GM23338 (cell line): Measurements from ENCODE around the gene SIX6. TPM values are rescaled to one million over a fixed set of nuclear protein-coding genes. Genes with fewer than 3 reads are reported as not detected.

Experiments used
- ATAC-seq: fragments of 200-7000 bp; cut with Tn5 transposase; 3 replicates; pipeline ENCODE4 v1.9.1; 2020
- DNase-seq: peaks from one replicate; pipeline ENCODE4 v3.0.0-alpha.2; 2015; ENCODE audit warnings: low spot score
- H2AFZ ChIP-seq: fragments of 200-600 bp; sonication (generic); 2 replicates; pipeline ENCODE4 v1.8.0; 2016; ENCODE audit warnings: antibody characterized with exemption, mild to moderate bottlenecking, moderate library complexity
- H3F3A ChIP-seq: fragments of 200-600 bp; sonication (generic); replicated peaks from 2 replicates; pipeline ENCODE4 v1.8.0; 2017; ENCODE audit warnings: antibody characterized with exemption, mixed run types, low read depth
- H3K27ac ChIP-seq: fragments of 200-600 bp; sonication (generic); 2 replicates; pipeline ENCODE4 v1.6.1; 2016; ENCODE audit warnings: low read depth
- H3K27me3 ChIP-seq: fragments of 200-600 bp; sonication (generic); 2 replicates; pipeline ENCODE4 v1.8.0; 2016; ENCODE audit warnings: mild to moderate bottlenecking, mixed run types, moderate library complexity; ENCODE audit not compliant: insufficient read depth
- H3K36me3 ChIP-seq: fragments of 200-600 bp; sonication (generic); 2 replicates; pipeline ENCODE4 v1.8.0; 2016; ENCODE audit warnings: mild to moderate bottlenecking; ENCODE audit not compliant: insufficient read depth
- H3K4me1 ChIP-seq: fragments of 200-600 bp; sonication (generic); 2 replicates; pipeline ENCODE4 v1.8.0; 2016; ENCODE audit warnings: mild to moderate bottlenecking, moderate library complexity; ENCODE audit not compliant: insufficient read depth
- H3K4me2 ChIP-seq: fragments of 200-600 bp; sonication (generic); 2 replicates; pipeline ENCODE4 v1.7.1; 2017; ENCODE audit warnings: mixed run types
- H3K4me3 ChIP-seq: fragments of 200-600 bp; sonication (generic); 2 replicates; pipeline ENCODE4 v1.6.1; 2016; ENCODE audit warnings: mixed run types
- H3K79me2 ChIP-seq: fragments of 200-600 bp; sonication (generic); replicated peaks from 2 replicates; pipeline ENCODE4 v1.8.0; 2017; ENCODE audit warnings: mild to moderate bottlenecking; ENCODE audit not compliant: insufficient read depth
- H3K9me2 ChIP-seq: fragments of 200-600 bp; sonication (generic); 2 replicates; pipeline ENCODE4 v1.8.0; 2017; ENCODE audit not compliant: insufficient read depth
- H4K20me1 ChIP-seq: fragments of 200-600 bp; sonication (generic); replicated peaks from 2 replicates; pipeline ENCODE4 v1.8.0; 2017; ENCODE audit warnings: mild to moderate bottlenecking; ENCODE audit not compliant: insufficient read depth
- H3K27ac Mint-ChIP-seq: 2 replicates; pipeline ENCODE4 v1.8.0; 2020; ENCODE audit warnings: inconsistent platforms, mild to moderate bottlenecking, moderate library complexity, mixed read lengths
- H3K27me3 Mint-ChIP-seq: 3 replicates; pipeline ENCODE4 v1.8.0; 2022; ENCODE audit warnings: low read depth, mild to moderate bottlenecking, moderate library complexity, mixed read lengths, inconsistent platforms; ENCODE audit not compliant: insufficient read depth, poor library complexity
- H3K36me3 Mint-ChIP-seq: 3 replicates; pipeline ENCODE4 v1.8.0; 2021; ENCODE audit warnings: low read depth, mild to moderate bottlenecking, inconsistent platforms, moderate library complexity, mixed read lengths
- H3K4me1 Mint-ChIP-seq: 3 replicates; pipeline ENCODE4 v1.8.0; 2020; ENCODE audit warnings: mild to moderate bottlenecking, inconsistent platforms, mixed read lengths
- H3K4me3 Mint-ChIP-seq: 3 replicates; pipeline ENCODE4 v1.8.0; 2021; ENCODE audit warnings: moderate library complexity, mild to moderate bottlenecking, inconsistent platforms, mixed read lengths
- H3K9me3 Mint-ChIP-seq: 3 replicates; pipeline ENCODE4 v1.8.0; 2020; ENCODE audit warnings: moderate library complexity, mild to moderate bottlenecking, inconsistent platforms, mixed read lengths
- CREB1 ChIP-seq: fragments of 250-450 bp; sonication (Bioruptor Pico); IDR thresholded peaks from 2 replicates; pipeline ENCODE4 v1.5.0; 2020; ENCODE audit warnings: low read depth, mild to moderate bottlenecking, moderate library complexity
- ETS1 ChIP-seq: IDR thresholded peaks from 2 replicates; pipeline ENCODE4 v1.6.1; 2016; ENCODE audit warnings: antibody characterized with exemption
- EZH2phosphoT487 ChIP-seq: fragments of 200-600 bp; sonication (generic); IDR thresholded peaks from one replicate; pipeline ENCODE4 v1.8.1; 2018; ENCODE audit warnings: antibody characterized with exemption; ENCODE audit not compliant: unreplicated experiment
- JUNB ChIP-seq: IDR thresholded peaks from one replicate; pipeline ENCODE4 v1.6.1; 2016; ENCODE audit warnings: antibody characterized with exemption; ENCODE audit not compliant: unreplicated experiment
- REST ChIP-seq: IDR thresholded peaks from one replicate; pipeline ENCODE4 v1.6.1; 2018; ENCODE audit warnings: antibody characterized with exemption; ENCODE audit not compliant: unreplicated experiment
- ZNF114 ChIP-seq: fragments of 250-450 bp; sonication (Bioruptor Pico); IDR thresholded peaks from 2 replicates; pipeline ENCODE4 v1.5.0; 2020; ENCODE audit warnings: mild to moderate bottlenecking, moderate library complexity
- ZNF331 ChIP-seq: fragments of 250-450 bp; sonication (Bioruptor Pico); IDR thresholded peaks from 2 replicates; pipeline ENCODE4 v1.5.0; 2020; ENCODE audit warnings: low read depth, mild to moderate bottlenecking, moderate library complexity
- ZNF462 ChIP-seq: fragments of 250-450 bp; sonication (Bioruptor Pico); IDR thresholded peaks from 2 replicates; pipeline ENCODE4 v1.5.0; 2020; ENCODE audit warnings: mild to moderate bottlenecking, moderate library complexity
- polyA plus RNA-seq: library from polyadenylated mRNA; unstranded; fragments of >200 nt; fragmentation: Nextera tagmentation; extraction: Ambion mirVana; gene quantifications from 2 replicates; pipeline ENCODE4 v1.2.1, GENCODE V29; 2016
- total RNA-seq: library from RNA; depleted of rRNA; stranded (reverse); fragments of >200 nt; shearing (Covaris generic); gene quantifications from 2 replicates; pipeline ENCODE4 v1.2.3, GENCODE V29; 2014

Gene SIX6
- total and polyA plus RNA-seq, 2 experiments from 2014 or later, result 0.11 TPM; not detected in 1

GRCh38 chr14:60544659-60545058, 35.7 kb downstream of the SIX6 start:
- 0 out of 2 replicates have a peak, but pooled peaks cover 3% of the 10 kb centered on the region for H3K9me2 ChIP-seq
- no peaks in the 10 kb centered on the region for H3K27me3 Mint-ChIP-seq
- no peaks in the 10 kb centered on the region for H3K79me2 ChIP-seq
- no peak overlapping the region for H3K27ac ChIP-seq
- H3K36me3 Mint-ChIP-seq, result peaks cover 3% of the 10 kb centered on the region; the same call in 1 of the 3 replicates
- no peaks in the 10 kb centered on the region for H3K27me3 ChIP-seq
- peaks cover 14% of the 10 kb centered on the region for H3K9me3 Mint-ChIP-seq
- no peak overlapping the region for H3K4me3 Mint-ChIP-seq
- H2AFZ ChIP-seq, result no peak overlapping the region
- H3K27ac Mint-ChIP-seq, result no peak overlapping the region
- no peaks in the 10 kb centered on the region for H3K4me1 Mint-ChIP-seq
- no peaks in the 10 kb centered on the region for H3K4me1 ChIP-seq
- H3K36me3 ChIP-seq, result peaks cover 7% of the 10 kb centered on the region
- no peak for ATAC-seq
- H4K20me1 ChIP-seq, result no peaks in the 10 kb centered on the region
- no peaks in the 10 kb centered on the region for H3F3A ChIP-seq
- no peak overlapping the region for H3K4me2 ChIP-seq
- H3K4me3 ChIP-seq, result no peak overlapping the region
- no peak for TF ChIP-seq CREB1 (CRISPR knock-in tag)
- TF ChIP-seq EZH2phosphoT487, result no peak
- TF ChIP-seq ZNF114 (CRISPR knock-in tag), result no peak
- TF ChIP-seq ZNF462 (CRISPR knock-in tag), result no peak
- TF ChIP-seq JUNB, result no peak
- TF ChIP-seq REST, result no peak
- no peak for TF ChIP-seq ZNF331 (CRISPR knock-in tag)
- no peak for TF ChIP-seq ETS1
- DNase-seq, result no peak
